Right lobe of liver (tissue), 4 donors: Measurements from ENCODE around the gene ORAI1.
A peak's percentile ranks its signal among the peaks of the same experiment; 100 is the strongest.

Experiments
- POLR2A ChIP-seq: fragments of 450-650 bp; IDR thresholded peaks from one replicate; pipeline ENCODE4 v1.6.1; 2017; ENCODE audit warnings: antibody characterized with exemption, mild to moderate bottlenecking
- TF ChIP-seq, protein P1 (sequence below), 4 donors: fragments of 200-600 bp in 3 of 4; fragments of 450-650 bp in 1 of 4; IDR thresholded peaks; one replicate each; pipeline versions ENCODE4 v1.5.1 to v1.8.0; 2016 to 2022; ENCODE audit warnings: antibody characterized with exemption in 4 of 4, mild to moderate bottlenecking in 2 of 4
- donor health status: DM: no; HTN: no; CAD: no.
- donor health status: DM: no; HTN: no; CAD: no.
- donor health status: DM: no; HTN: yes; CAD: no.

DNA sequence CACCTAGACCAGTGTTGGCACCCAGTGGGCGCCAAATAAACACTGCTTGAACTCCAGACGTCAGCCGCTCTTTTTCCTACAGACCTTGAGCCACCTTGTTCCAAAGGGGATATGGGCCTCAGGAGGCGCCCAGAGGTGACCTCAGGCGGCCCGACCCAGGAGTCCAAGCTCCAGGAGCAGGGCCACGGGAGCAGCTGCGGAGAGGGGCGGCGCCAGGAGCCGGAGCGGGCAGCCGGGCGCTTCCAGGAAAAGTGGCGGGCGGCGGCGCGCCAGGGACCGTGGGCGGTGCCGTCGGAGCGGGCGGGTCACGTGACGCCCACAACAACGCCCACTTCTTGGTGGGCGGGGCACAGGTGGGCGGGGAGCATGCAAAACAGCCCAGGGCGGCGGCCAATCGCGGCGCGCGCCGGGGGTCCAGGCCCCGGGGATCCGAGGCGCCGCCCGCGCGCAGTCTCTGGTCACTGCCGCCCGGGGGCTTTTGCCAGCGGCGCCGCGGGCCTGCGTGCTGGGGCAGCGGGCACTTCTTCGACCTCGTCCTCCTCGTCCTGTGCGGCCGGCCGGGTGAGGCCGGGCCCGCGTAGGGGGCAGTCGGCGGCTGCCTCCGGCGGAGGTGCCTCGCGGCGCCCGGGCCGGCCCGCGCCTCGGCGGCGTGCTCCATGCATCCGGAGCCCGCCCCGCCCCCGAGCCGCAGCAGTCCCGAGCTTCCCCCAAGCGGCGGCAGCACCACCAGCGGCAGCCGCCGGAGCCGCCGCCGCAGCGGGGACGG, at the start of gene ORAI1:
- TF ChIP-seq, protein P1, sequence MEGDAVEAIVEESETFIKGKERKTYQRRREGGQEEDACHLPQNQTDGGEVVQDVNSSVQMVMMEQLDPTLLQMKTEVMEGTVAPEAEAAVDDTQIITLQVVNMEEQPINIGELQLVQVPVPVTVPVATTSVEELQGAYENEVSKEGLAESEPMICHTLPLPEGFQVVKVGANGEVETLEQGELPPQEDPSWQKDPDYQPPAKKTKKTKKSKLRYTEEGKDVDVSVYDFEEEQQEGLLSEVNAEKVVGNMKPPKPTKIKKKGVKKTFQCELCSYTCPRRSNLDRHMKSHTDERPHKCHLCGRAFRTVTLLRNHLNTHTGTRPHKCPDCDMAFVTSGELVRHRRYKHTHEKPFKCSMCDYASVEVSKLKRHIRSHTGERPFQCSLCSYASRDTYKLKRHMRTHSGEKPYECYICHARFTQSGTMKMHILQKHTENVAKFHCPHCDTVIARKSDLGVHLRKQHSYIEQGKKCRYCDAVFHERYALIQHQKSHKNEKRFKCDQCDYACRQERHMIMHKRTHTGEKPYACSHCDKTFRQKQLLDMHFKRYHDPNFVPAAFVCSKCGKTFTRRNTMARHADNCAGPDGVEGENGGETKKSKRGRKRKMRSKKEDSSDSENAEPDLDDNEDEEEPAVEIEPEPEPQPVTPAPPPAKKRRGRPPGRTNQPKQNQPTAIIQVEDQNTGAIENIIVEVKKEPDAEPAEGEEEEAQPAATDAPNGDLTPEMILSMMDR (IDR thresholded peaks at IDR 0.05) = peak in 2 of 4 donors; percentile 25 to 33
- peak; percentile 94 for TF ChIP-seq POLR2A
